ENCODE results near the gene CPEB4. TPM values are rescaled to one million over a fixed set of nuclear protein-coding genes. Genes with fewer than 3 reads are reported as not detected.

Gene CPEB4
- total RNA-seq, 1 donor from 2014 or later = 31.9 TPM

DNA sequence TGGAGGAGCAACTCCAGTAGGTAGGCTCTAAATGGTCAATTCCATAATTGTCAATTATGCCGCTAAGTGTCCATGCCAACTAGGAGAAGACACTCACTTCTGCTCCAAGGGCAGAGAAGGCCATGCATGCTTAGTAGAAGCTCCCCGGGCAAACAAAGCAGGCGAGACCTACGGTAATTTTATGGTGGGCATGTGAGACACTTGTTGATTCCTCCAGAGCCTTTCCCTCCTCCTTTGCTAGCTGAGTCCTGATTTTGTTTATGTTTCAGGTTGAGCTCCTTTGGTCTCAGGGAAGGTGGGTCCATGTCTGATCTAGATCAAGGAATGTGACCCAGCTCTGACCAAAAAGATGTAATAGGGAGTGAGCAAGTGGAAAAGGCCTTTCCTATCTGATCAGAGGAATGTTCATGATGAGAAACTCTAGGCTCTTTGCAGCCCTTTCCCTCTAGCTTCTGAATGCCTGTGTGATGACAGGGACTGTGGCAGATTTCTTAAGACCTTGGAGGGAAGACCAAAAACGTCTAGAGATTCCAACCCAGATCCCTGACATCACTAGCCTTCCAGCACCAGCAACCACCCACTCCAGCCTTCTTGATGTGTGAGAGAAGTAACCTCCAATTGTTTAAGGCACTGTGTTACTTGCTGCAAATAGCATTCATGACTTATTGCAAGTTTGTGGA lies 7.7 kb upstream of the CPEB4 start:
- intact Hi-C loops (cut with DNase I) = no loop called here
- Histone ChIP-seq H3K27ac (no peak overlapping the region), H3K4me3 (no peak overlapping the region), H3K27me3 (no peaks in the 10 kb centered on the region), H3K36me3 (no peaks in the 10 kb centered on the region), H3K9me3 (no peaks in the 10 kb centered on the region), H3K4me1 (peaks cover 9% of the 10 kb centered on the region)
- TF ChIP-seq POLR2AphosphoS5 (IDR thresholded peaks at IDR 0.05; ENCODE audit: insufficient read depth in 1 of 2, low read depth in 1 of 2) (no peak), POLR2A (IDR thresholded peaks at IDR 0.05) (no peak)
- TF ChIP-seq, protein P1, sequence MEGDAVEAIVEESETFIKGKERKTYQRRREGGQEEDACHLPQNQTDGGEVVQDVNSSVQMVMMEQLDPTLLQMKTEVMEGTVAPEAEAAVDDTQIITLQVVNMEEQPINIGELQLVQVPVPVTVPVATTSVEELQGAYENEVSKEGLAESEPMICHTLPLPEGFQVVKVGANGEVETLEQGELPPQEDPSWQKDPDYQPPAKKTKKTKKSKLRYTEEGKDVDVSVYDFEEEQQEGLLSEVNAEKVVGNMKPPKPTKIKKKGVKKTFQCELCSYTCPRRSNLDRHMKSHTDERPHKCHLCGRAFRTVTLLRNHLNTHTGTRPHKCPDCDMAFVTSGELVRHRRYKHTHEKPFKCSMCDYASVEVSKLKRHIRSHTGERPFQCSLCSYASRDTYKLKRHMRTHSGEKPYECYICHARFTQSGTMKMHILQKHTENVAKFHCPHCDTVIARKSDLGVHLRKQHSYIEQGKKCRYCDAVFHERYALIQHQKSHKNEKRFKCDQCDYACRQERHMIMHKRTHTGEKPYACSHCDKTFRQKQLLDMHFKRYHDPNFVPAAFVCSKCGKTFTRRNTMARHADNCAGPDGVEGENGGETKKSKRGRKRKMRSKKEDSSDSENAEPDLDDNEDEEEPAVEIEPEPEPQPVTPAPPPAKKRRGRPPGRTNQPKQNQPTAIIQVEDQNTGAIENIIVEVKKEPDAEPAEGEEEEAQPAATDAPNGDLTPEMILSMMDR (IDR thresholded peaks at IDR 0.05) = no peak
- DNase-seq (ENCODE audit: extremely low spot score in 2 of 2) = no peak

DNA sequence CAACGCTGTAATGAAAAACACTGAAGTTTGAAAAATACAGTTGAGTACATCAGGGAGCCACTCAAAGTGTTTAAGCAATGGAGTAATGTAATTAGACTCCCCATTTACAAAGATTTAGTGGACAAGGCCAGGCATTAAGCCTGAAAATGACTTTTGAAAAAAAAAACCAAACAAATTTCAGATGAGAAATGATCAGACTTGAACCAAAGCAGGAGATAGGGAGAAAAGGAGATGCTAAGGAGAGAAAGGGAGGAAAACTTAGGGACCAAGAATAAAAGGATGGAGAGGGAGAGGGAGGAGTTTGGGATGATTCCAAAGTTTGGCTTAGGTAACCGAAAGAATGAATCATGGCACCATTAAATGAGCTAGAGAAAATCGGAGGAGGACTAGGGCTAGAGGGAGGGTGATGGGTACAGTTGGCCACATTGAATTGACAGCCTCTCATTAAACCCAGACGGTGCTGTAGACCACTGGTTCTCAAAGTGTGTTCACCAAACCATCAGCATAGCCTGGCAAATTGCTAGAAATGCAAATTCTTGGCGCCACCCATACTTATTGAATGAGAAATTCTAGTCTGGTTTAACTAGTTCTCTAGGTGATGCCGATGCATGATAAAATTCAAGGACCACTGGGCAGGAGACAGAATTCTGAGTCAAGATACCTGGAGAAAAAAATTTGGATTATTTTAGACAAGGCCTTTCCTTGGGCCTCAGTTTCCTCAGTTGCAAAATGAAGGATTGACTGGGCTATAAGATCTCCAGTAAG lies 6.2 kb upstream of the CPEB4 start:
- TF ChIP-seq POLR2A (IDR thresholded peaks at IDR 0.05) = no peak
- no peak for TF ChIP-seq POLR2AphosphoS5 (IDR thresholded peaks at IDR 0.05; ENCODE audit: insufficient read depth in 1 of 2, low read depth in 1 of 2)
- TF ChIP-seq, protein P1 (IDR thresholded peaks at IDR 0.05) = no peak
- no peaks in the 10 kb centered on the region for H3K27me3 ChIP-seq
- peaks cover 9% of the 10 kb centered on the region for H3K4me1 ChIP-seq
- no peaks in the 10 kb centered on the region for H3K36me3 ChIP-seq
- H3K27ac ChIP-seq = no peak overlapping the region
- no peaks in the 10 kb centered on the region for H3K9me3 ChIP-seq
- H3K4me3 ChIP-seq = no peak overlapping the region
- no peak for DNase-seq (ENCODE audit: extremely low spot score in 2 of 2)
- intact Hi-C loops (cut with DNase I) = no loop called here

DNA sequence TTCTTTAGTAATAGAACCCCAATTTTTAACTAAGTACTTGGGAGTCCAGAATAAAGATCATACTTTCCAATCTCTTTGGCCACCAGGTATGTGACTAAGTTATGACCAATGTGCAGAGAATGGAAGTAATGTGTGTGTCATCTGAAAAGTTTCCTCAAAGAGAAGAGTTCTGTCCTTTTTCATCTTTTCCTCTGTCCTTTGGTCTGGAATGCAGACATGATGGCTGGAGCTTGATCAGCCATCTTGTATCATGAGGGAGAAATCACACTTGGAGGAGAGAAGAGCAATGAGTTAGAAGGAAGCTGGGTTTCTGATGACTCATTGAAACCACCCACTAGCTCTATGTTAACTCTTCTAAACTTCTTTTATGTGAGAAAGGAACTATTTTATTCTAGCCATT lies 5.5 kb upstream of the CPEB4 start:
- no peak for TF ChIP-seq POLR2AphosphoS5 (IDR thresholded peaks at IDR 0.05; ENCODE audit: insufficient read depth in 1 of 2, low read depth in 1 of 2)
- TF ChIP-seq POLR2A (IDR thresholded peaks at IDR 0.05) = no peak
- TF ChIP-seq, protein P1 (IDR thresholded peaks at IDR 0.05) = no peak
- H3K4me1 ChIP-seq = peaks cover 9% of the 10 kb centered on the region
- no peaks in the 10 kb centered on the region for H3K9me3 ChIP-seq
- H3K4me3 ChIP-seq = no peak overlapping the region
- no peaks in the 10 kb centered on the region for H3K27me3 ChIP-seq
- no peaks in the 10 kb centered on the region for H3K36me3 ChIP-seq
- H3K27ac ChIP-seq = no peak overlapping the region
- DNase-seq (ENCODE audit: extremely low spot score in 2 of 2) = no peak
- intact Hi-C loops (cut with DNase I) = no loop called here

DNA sequence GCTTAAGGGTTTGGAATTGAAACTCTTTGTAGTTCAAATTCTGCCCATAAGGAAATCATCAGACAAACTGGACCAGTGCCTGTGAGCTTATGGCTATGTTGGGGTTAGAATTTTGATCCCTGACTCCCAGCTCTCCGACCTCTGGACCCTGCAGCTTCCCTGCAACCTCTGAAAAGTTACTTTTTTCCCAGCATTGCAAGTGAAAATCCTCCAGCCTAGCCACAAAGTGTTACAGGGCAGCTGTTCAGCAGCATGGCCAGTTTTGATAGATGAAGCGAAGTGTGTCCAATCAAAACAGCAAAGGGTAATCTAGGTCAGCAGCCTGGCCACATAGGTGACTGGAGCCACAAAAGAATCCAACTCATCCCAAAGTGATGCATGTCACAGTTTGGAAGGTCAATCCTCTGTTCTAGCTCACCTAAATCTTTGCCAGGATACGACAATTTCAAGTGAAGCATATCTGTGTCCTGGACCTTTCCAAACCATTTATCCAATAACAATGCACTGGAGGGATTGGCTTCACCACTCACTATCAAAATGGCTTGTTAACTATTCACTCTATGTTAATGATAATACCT lies 4.7 kb upstream of the CPEB4 start:
- Histone ChIP-seq H3K27me3 (no peaks in the 10 kb centered on the region), H3K36me3 (no peaks in the 10 kb centered on the region), H3K27ac (no peak overlapping the region), H3K4me1 (peaks cover 9% of the 10 kb centered on the region), H3K4me3 (no peak overlapping the region), H3K9me3 (no peaks in the 10 kb centered on the region)
- TF ChIP-seq, protein P1 (IDR thresholded peaks at IDR 0.05) = no peak
- TF ChIP-seq POLR2A (IDR thresholded peaks at IDR 0.05) = no peak
- no peak for TF ChIP-seq POLR2AphosphoS5 (IDR thresholded peaks at IDR 0.05; ENCODE audit: insufficient read depth in 1 of 2, low read depth in 1 of 2)
- intact Hi-C loops (cut with DNase I) = no loop called here
- DNase-seq (ENCODE audit: extremely low spot score in 2 of 2) = no peak

All from vagina (tissue), 2 donors.